Fibroblast of lung (primary cell): Measurements from ENCODE around the gene BRD1. TPM values are rescaled to one million over a fixed set of nuclear protein-coding genes. Genes with fewer than 3 reads are reported as not detected.

ENCODE experiments used
- DNase-seq, 2 donors: peaks; one replicate each; pipeline versions ENCODE4 v3.0.0 to v3.0.0-alpha.2; 2010; ENCODE audit warnings: low read depth in 2 of 2
- H2AFZ ChIP-seq: 2 replicates; pipeline ENCODE4 v1.5.1; 2012; ENCODE audit warnings: low read length, control low read depth, inconsistent platforms
- H3K27ac ChIP-seq: 2 replicates; pipeline ENCODE4 v1.5.1; 2011; ENCODE audit warnings: low read length, control low read depth; ENCODE audit not compliant: insufficient read depth
- H3K27me3 ChIP-seq: 2 replicates; pipeline ENCODE4 v1.5.1; 2011; ENCODE audit warnings: mild to moderate bottlenecking, low read length; ENCODE audit not compliant: control insufficient read depth, insufficient read depth
- H3K36me3 ChIP-seq: 2 replicates; pipeline ENCODE4 v1.5.1; 2011; ENCODE audit warnings: low read length; ENCODE audit not compliant: control insufficient read depth, insufficient read depth
- H3K4me1 ChIP-seq: 2 replicates; pipeline ENCODE4 v1.5.1; 2011; ENCODE audit warnings: low read length; ENCODE audit not compliant: control insufficient read depth, insufficient read depth; ENCODE audit errors: extremely low read depth
- H3K4me2 ChIP-seq: 2 replicates; pipeline ENCODE4 v1.5.1; 2011; ENCODE audit warnings: low read length, control low read depth; ENCODE audit not compliant: insufficient read depth; ENCODE audit errors: extremely low read depth
- H3K4me3 ChIP-seq, 4 experiments: fragments of 200-600 bp in 1 of 4; sonication (generic) in 1 of 4; replicated peaks in 1 of 4; 2 replicates each; pipeline ENCODE4 v1.5.1; 2011 to 2016; ENCODE audit warnings: low read length in 4 of 4, low read depth in 3 of 4, mild to moderate bottlenecking in 3 of 4, control low read depth in 2 of 4, inconsistent platforms in 1 of 4, mixed read lengths in 1 of 4; ENCODE audit not compliant: insufficient read depth in 1 of 4; ENCODE audit errors: control extremely low read depth in 1 of 4
- H3K79me2 ChIP-seq: 2 replicates; pipeline ENCODE4 v1.5.1; 2012; ENCODE audit warnings: mild to moderate bottlenecking, low read length, inconsistent platforms; ENCODE audit not compliant: control insufficient read depth, insufficient read depth
- H3K9ac ChIP-seq: 2 replicates; pipeline ENCODE4 v1.5.1; 2011; ENCODE audit warnings: mild to moderate bottlenecking, low read length, control low read depth; ENCODE audit not compliant: insufficient read depth
- H3K9me3 ChIP-seq: 2 replicates; pipeline ENCODE4 v1.5.1; 2012; ENCODE audit warnings: low read depth, low read length; ENCODE audit not compliant: control insufficient read depth, insufficient read depth
- H4K20me1 ChIP-seq: 2 replicates; pipeline ENCODE4 v1.5.1; 2011; ENCODE audit warnings: low read length; ENCODE audit not compliant: control insufficient read depth, insufficient read depth; ENCODE audit errors: extremely low read depth
- CTCF ChIP-seq, 2 donors: IDR thresholded peaks in 1 of 2; conservative IDR thresholded peaks in 1 of 2; 1 replicate in 1 of 2; 2 replicates in 1 of 2; pipeline ENCODE4 v1.5.1; 2011 to 2012; ENCODE audit warnings: low read length in 2 of 2, control low read depth in 1 of 2, inconsistent platforms in 1 of 2, low read depth in 1 of 2, mild to moderate bottlenecking in 1 of 2
- EZH2 ChIP-seq: IDR thresholded peaks from 2 replicates; pipeline ENCODE4 v1.5.1; 2012; ENCODE audit warnings: low read length, control low read depth, mild to moderate bottlenecking; ENCODE audit errors: missing control alignments
- polyA plus RNA-seq, 2 donors: library from polyadenylated mRNA; depleted of rRNA in 1 of 2; stranded (reverse) in 1 of 2; unstranded in 1 of 2; fragments of >200 nt; gene quantifications; 2 replicates each; pipeline ENCODE4 v1.2.1, GENCODE V29; 2011 to 2012; ENCODE audit warnings: missing spikeins in 1 of 2
- total RNA-seq: library from RNA; depleted of rRNA; stranded (reverse); fragments of >200 nt; gene quantifications from 2 replicates; pipeline ENCODE4 v1.2.1, GENCODE V29; 2014

BRD1 gene
- total and polyA plus RNA-seq, 2 donors (not counting 1 experiment from before 2014, with no cell fraction given), result 4.3 to 26.6 TPM

- H3K79me2 ChIP-seq, result peaks cover 73% of the 10 kb centered on the region
Measured at GRCh38 chr22:49799431-49800075, 28.1 kb downstream of the BRD1 start.

GRCh38 chr22:49798486-49799151 lies 29.1 kb downstream of the BRD1 start:
- Histone ChIP-seq H3K27me3 (no peaks in the 10 kb centered on the region), H3K79me2 (peaks cover 69% of the 10 kb centered on the region), H3K4me3 (no peak overlapping the region), H2AFZ (no peak overlapping the region), H3K9ac (no peak overlapping the region), H3K4me2 (no peak overlapping the region), H4K20me1 (no peaks in the 10 kb centered on the region), H3K27ac (no peak overlapping the region), H3K4me1 (no peaks in the 10 kb centered on the region), H3K36me3 (peaks cover 32% of the 10 kb centered on the region), H3K9me3 (no peaks in the 10 kb centered on the region)
- no peak for TF ChIP-seq CTCF (conservative IDR thresholded peaks at IDR 0.05 in 1 of 2, IDR thresholded peaks at IDR 0.05 in 1 of 2; ENCODE audit: low read depth in 1 of 2, low read length in 2 of 2)
- TF ChIP-seq EZH2, result no peak
- DNase-seq, result no peak

More at GRCh38 chr22:49799431-49800075, 28.1 kb downstream of the BRD1 start:
- Histone ChIP-seq H4K20me1 (no peaks in the 10 kb centered on the region), H3K9me3 (no peaks in the 10 kb centered on the region), H3K36me3 (peaks cover 29% of the 10 kb centered on the region), H3K4me2 (no peak overlapping the region), H3K27me3 (no peaks in the 10 kb centered on the region), H3K4me1 (no peaks in the 10 kb centered on the region), H2AFZ (no peak overlapping the region), H3K9ac (no peak overlapping the region), H3K27ac (no peak overlapping the region), H3K4me3 (no peak overlapping the region)
- no peak for TF ChIP-seq CTCF (conservative IDR thresholded peaks at IDR 0.05 in 1 of 2, IDR thresholded peaks at IDR 0.05 in 1 of 2; ENCODE audit: low read depth in 1 of 2, low read length in 2 of 2)
- TF ChIP-seq EZH2, result no peak
- no peak for DNase-seq

GRCh38 chr22:49797706-49798105 lies 30.0 kb downstream of the BRD1 start:
- Histone ChIP-seq H3K27ac (no peak overlapping the region), H3K4me3 (no peak overlapping the region), H3K9ac (no peak overlapping the region), H2AFZ (no peak overlapping the region), H3K36me3 (peaks cover 27% of the 10 kb centered on the region), H3K79me2 (peaks cover 64% of the 10 kb centered on the region), H3K9me3 (no peaks in the 10 kb centered on the region), H3K4me2 (no peak overlapping the region), H3K27me3 (no peaks in the 10 kb centered on the region), H4K20me1 (no peaks in the 10 kb centered on the region), H3K4me1 (no peaks in the 10 kb centered on the region)
- no peak for TF ChIP-seq EZH2
- TF ChIP-seq CTCF (conservative IDR thresholded peaks at IDR 0.05 in 1 of 2, IDR thresholded peaks at IDR 0.05 in 1 of 2; ENCODE audit: low read depth in 1 of 2, low read length in 2 of 2), result no peak
- DNase-seq, result no peak
